ENCODE data around the gene GFOD1. TPM values are rescaled to one million over a fixed set of nuclear protein-coding genes. Genes with fewer than 3 reads are reported as not detected.
A peak's percentile ranks its signal among the peaks of the same experiment; 100 is the strongest.

Gene GFOD1
- total and polyA plus RNA-seq, 2 of the 4 experiments (the other 2 are of a cell fraction) = 1.8 to 3.4 TPM

DNA sequence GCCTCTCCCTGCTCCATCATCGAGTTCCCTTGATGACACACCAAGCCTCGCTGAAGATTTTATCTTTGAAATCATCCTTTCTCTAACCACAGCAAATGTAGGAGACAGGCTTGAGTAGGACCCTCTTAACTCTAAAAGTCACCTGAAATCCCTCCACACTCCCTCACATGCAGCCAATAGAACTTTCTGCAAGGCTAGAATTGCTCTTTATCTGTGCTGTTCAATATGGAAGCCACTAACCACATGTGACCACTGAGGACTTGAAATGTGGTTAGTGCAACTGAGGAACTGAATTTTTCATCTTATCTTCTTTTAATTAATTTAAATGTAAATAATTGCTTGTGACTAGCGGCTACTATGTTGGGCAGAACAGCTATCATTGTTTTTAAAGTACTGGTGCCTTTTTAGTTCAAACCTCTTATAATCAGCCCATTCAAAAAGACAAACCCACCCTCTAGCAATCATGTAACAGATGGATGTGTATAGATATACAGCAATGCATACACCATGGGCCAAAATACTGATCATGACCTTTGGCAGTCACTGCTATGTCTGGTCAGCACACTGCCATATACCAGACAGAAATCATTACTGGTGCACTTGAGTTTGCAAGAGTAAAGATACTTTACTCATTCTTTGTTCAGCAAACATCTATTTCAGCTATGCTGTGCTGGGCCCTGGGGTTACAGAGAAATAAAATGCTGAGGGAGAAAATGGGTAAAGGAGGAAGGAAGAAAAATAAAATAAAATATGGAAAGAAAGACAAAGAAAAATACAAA lies 50.0 kb downstream of the GFOD1 start:
- Histone ChIP-seq H4K8ac (ENCODE audit: low read depth in 2 of 2, low read length in 2 of 2) (no peak overlapping the region), H3K4me3 (ENCODE audit: insufficient read depth, low read depth, low read length) (no peak overlapping the region), H2BK15ac (ENCODE audit: low read depth, low read length) (no peak overlapping the region), H3K9me3 (ENCODE audit: control insufficient read depth, insufficient read depth, low read length) (no peaks in the 10 kb centered on the region), H3K18ac (ENCODE audit: low read depth, low read length) (no peak overlapping the region; the same call in 1 of the 2 replicates), H2AK9ac (replicated peaks; ENCODE audit: low read depth, low read length, poor library complexity) (no peak overlapping the region), H2BK5ac (ENCODE audit: low read depth, low read length, poor library complexity, severe bottlenecking) (no peak overlapping the region), H3K9ac (ENCODE audit: low read depth, low read length) (no peak overlapping the region), H2AK5ac (ENCODE audit: low read depth, low read length) (no peak overlapping the region), H3K9me1 (ENCODE audit: insufficient read depth, low read length) (peaks cover 5% of the 10 kb centered on the region), H3K56ac (ENCODE audit: extremely low read depth, insufficient read depth, low read length) (no peak overlapping the region), H4K91ac (ENCODE audit: insufficient read depth, low read depth, low read length) (no peak overlapping the region), H2AFZ (replicated peaks; ENCODE audit: low read length, poor library complexity) (no peak overlapping the region), H3K4me1 (ENCODE audit: control insufficient read depth, insufficient read depth, low read length) (peaks cover 5% of the 10 kb centered on the region), H3K79me1 (ENCODE audit: low read depth in 1 of 2, low read length in 2 of 2) (peaks cover 3 to 15% of the 10 kb centered on the region in 2 experiments; a peak in 2 of 4 replicates), H2BK120ac (ENCODE audit: low read depth, low read length) (no peak overlapping the region), H3K14ac (replicated peaks; ENCODE audit: low read depth, low read length) (no peak overlapping the region), H2BK20ac (ENCODE audit: low read depth, low read length) (no peak overlapping the region), H3K27ac (ENCODE audit: insufficient read depth, low read length) (no peak overlapping the region), H3K23ac (ENCODE audit: low read depth, low read length) (peak overlapping the region; percentile 56; the same call in 1 of the 2 replicates), H4K5ac (ENCODE audit: low read depth, low read length) (no peak overlapping the region), H3K4me2 (ENCODE audit: low read depth, low read length) (no peak overlapping the region), H3K36me3 (ENCODE audit: control insufficient read depth, insufficient read depth, low read length) (no peaks in the 10 kb centered on the region), H3K27me3 (ENCODE audit: control insufficient read depth, insufficient read depth, low read length) (no peaks in the 10 kb centered on the region), H4K20me1 (ENCODE audit: insufficient read depth, low read length) (no peaks in the 10 kb centered on the region), H3K4ac (ENCODE audit: low read depth, low read length) (no peak overlapping the region)
- no peak for DNase-seq
- intact Hi-C loops (cut with micrococcal nuclease) = no loop called here
- ATAC-seq (ENCODE audit: low read depth) = no peak
- ChIA-PET CTCF (no interaction called here), POLR2A (ENCODE audit: unreplicated experiment) (no interaction called here)
- in situ Hi-C loops (cut with MboI; ENCODE audit: low sequenced_read_pairs) = no loop called here
- TF ChIP-seq, protein P1, sequence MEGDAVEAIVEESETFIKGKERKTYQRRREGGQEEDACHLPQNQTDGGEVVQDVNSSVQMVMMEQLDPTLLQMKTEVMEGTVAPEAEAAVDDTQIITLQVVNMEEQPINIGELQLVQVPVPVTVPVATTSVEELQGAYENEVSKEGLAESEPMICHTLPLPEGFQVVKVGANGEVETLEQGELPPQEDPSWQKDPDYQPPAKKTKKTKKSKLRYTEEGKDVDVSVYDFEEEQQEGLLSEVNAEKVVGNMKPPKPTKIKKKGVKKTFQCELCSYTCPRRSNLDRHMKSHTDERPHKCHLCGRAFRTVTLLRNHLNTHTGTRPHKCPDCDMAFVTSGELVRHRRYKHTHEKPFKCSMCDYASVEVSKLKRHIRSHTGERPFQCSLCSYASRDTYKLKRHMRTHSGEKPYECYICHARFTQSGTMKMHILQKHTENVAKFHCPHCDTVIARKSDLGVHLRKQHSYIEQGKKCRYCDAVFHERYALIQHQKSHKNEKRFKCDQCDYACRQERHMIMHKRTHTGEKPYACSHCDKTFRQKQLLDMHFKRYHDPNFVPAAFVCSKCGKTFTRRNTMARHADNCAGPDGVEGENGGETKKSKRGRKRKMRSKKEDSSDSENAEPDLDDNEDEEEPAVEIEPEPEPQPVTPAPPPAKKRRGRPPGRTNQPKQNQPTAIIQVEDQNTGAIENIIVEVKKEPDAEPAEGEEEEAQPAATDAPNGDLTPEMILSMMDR (conservative IDR thresholded peaks at IDR 0.05; ENCODE audit: low read depth, low read length) = no peak
- TF ChIP-seq MAFK (IDR thresholded peaks at IDR 0.05; ENCODE audit: low read depth, low read length) (no peak), RAD21 (IDR thresholded peaks at IDR 0.05; ENCODE audit: low read length) (no peak), MAZ (IDR thresholded peaks at IDR 0.05; ENCODE audit: borderline replicate concordance, low read depth, low read length) (no peak), RCOR1 (IDR thresholded peaks at IDR 0.05; ENCODE audit: insufficient replicate concordance, low read length) (no peak), FOS (IDR thresholded peaks at IDR 0.05; ENCODE audit: low read depth, low read length) (no peak), POLR2A (IDR thresholded peaks at IDR 0.05; ENCODE audit: low read depth, low read length) (no peak), MXI1 (IDR thresholded peaks at IDR 0.05; ENCODE audit: borderline replicate concordance, low read depth, low read length) (no peak), RFX5 (IDR thresholded peaks at IDR 0.05; ENCODE audit: low read depth, low read length) (no peak), SMC3 (IDR thresholded peaks at IDR 0.05; ENCODE audit: low read depth, low read length) (no peak), NFE2L2 (IDR thresholded peaks at IDR 0.05; ENCODE audit: low read depth, low read length) (no peak), CEBPB (IDR thresholded peaks at IDR 0.05; ENCODE audit: low read depth, low read length) (no peak), BHLHE40 (IDR thresholded peaks at IDR 0.05; ENCODE audit: low read depth, low read length) (no peak), CHD1 (IDR thresholded peaks at IDR 0.05; ENCODE audit: low read depth, low read length) (no peak)
- TF ChIP-seq, protein P2, sequence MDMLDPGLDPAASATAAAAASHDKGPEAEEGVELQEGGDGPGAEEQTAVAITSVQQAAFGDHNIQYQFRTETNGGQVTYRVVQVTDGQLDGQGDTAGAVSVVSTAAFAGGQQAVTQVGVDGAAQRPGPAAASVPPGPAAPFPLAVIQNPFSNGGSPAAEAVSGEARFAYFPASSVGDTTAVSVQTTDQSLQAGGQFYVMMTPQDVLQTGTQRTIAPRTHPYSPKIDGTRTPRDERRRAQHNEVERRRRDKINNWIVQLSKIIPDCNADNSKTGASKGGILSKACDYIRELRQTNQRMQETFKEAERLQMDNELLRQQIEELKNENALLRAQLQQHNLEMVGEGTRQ (IDR thresholded peaks at IDR 0.05; ENCODE audit: low read depth, low read length) = no peak
- TF ChIP-seq, protein P3, sequence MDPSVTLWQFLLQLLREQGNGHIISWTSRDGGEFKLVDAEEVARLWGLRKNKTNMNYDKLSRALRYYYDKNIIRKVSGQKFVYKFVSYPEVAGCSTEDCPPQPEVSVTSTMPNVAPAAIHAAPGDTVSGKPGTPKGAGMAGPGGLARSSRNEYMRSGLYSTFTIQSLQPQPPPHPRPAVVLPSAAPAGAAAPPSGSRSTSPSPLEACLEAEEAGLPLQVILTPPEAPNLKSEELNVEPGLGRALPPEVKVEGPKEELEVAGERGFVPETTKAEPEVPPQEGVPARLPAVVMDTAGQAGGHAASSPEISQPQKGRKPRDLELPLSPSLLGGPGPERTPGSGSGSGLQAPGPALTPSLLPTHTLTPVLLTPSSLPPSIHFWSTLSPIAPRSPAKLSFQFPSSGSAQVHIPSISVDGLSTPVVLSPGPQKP (IDR thresholded peaks at IDR 0.05; ENCODE audit: borderline replicate concordance, low read depth, low read length) = no peak
- 63% methylated on average over 2 of the region's 3 CpGs; no CpG with 5 or more reads in 1 of the 2 experiments for WGBS, 2 experiments (ENCODE audit: extremely low coverage in 2 of 2, insufficient read length in 1 of 2)
- dilution Hi-C loops (cut with HindIII; ENCODE audit: low sequenced_read_pairs, unreplicated experiment) = no loop called here
- no TSS peak for BruUV-seq (replicated peaks)
